K562 (cell line): ENCODE results near the gene MOK. TPM values are rescaled to one million over a fixed set of nuclear protein-coding genes. Genes with fewer than 3 reads are reported as not detected.

Experiments
- REST ChIP-seq, 2 experiments: fragments of 450-650 bp; formaldehyde crosslinking in 1 of 2; IDR thresholded peaks; 2 replicates each; pipeline versions ENCODE4 v1.4.0 to v1.6.1; 2014 to 2020; ENCODE audit warnings: mild to moderate bottlenecking in 2 of 2, borderline replicate concordance in 1 of 2, low read depth in 1 of 2
- ZNF146 ChIP-seq: IDR thresholded peaks from one replicate; pipeline ENCODE4 v1.6.1; 2018; ENCODE audit warnings: missing compliant biosample characterization; ENCODE audit not compliant: unreplicated experiment
- polyA plus RNA-seq, 8 experiments: library from polyadenylated mRNA; depleted of rRNA in 4 of 8; stranded (reverse) in 5 of 8; unstranded in 3 of 8; fragments of >200 nt; fragmentation: Nextera tagmentation in 2 of 8; fragmentation: Illumina TruSeq in 1 of 8; extraction: Ambion mirVana in 2 of 8; extraction: Trizol in 1 of 8; gene quantifications; 2 replicates each; pipeline versions ENCODE4 v1.2.1 to v1.2.3, GENCODE V29; 2011 to 2014; ENCODE audit warnings: inconsistent platforms in 1 of 8, missing spikeins in 1 of 8
- total RNA-seq, 7 experiments: library from RNA; depleted of rRNA in 6 of 7; stranded (reverse); fragments of >200 nt in 6 of 7; fragmentation: Illumina TruSeq in 2 of 7; extraction: Trizol in 2 of 7; gene quantifications; 2 replicates each; pipeline versions ENCODE4 v1.2.1 to v1.2.3, GENCODE V29; 2011 to 2021; ENCODE audit warnings: low replicate concordance in 1 of 7

Gene MOK
- total and polyA plus RNA-seq, 9 of the 15 experiments (the other 6 are each of a cell fraction or from before 2014, with no cell fraction given): 1.3 to 8.4 (median 5.3) TPM

- TF ChIP-seq REST (IDR thresholded peaks at IDR 0.05; ENCODE audit: borderline replicate concordance) (no peak), REST (CRISPR knock-in tag; IDR thresholded peaks at IDR 0.05; ENCODE audit: low read depth) (no peak), ZNF146 (CRISPR knock-in tag) (no peak)
Observed at GRCh38 chr14:102213984-102214658, 90.8 kb downstream of the MOK start (continued).
